Measurements from ENCODE around the gene NLGN1.
"Not testable (repeated sequence)": the region's sequence is repeated elsewhere in the genome, so short reads cannot be mapped to it uniquely, and the experiment has no call there.

The NLGN1 gene

DNA sequence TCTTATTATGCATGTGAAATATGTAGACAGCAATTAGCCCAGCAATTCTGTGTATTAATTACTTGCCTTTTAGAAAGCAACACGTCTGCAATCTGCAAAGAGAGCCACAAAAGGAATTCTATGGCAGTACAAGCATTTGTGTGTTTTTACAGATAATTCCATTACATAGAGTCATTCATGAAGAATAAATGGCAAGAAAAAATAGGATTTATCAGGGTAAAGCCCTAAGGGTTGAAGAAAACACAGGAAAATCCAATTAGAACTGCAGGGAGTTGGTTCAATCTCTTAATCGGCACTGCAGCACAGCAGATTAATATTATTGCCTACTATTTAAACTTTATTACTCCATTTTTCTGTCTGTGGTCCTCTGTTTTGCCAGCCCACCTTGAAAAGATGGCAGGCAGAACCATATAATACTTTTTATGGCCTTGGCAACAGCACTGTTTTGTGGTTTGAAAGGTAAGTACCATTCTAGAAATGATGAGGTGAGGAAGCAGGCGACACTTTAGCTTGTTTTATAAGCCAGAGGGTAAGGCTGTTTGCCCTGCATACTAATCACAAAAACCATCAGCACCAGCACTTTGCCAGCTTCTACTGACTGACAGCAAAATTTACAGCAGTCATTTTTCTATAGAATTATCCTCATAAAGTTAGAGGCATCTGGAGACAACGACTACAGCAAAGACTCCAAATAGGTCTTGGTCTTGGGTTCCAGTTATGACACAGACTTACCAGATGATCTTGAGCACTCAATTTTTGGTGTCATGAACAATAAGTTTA, 823.4 kb downstream of the NLGN1 start:
- DNase-seq (ENCODE audit: low read depth): no peak

DNA sequence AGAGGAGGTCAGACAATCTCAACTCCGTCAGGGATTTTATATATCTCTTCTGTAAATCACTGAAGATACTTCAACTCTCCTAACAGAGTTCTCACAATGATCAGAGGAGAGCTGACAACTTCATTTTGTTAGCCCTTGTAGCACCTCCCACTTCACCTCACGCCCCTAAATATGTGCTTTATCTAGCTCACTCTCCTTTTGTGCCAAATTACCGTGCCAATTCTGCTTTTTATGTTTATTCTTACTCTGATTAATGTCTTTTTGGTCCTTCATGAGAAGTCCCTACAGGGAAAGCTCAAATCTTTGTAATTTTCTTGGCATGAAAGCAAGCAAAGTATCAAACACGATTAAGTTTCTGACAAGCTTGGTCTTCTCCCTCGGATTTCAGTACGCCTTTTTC, 825.5 kb downstream of the NLGN1 start:
- DNase-seq (ENCODE audit: low read depth): no peak

DNA sequence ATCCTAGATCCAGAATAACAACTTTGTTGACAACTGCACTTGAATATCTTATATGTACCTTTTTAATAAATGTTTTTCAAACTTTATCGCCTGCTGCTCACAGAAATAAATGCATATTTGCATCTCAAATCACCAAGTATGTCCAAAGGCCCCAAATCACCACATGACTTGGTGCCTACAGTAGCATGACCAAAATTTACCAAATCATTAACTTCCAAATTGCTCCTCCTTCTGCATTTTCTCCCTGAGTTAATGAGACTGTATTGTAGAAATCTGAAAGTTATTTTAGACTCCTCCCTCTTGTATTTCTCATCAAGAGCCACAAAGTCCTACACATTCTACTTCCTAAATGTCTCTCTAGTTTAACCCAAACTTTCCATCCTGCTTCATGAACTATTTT, 826.1 kb downstream of the NLGN1 start:
- no peak for DNase-seq (ENCODE audit: low read depth)

DNA sequence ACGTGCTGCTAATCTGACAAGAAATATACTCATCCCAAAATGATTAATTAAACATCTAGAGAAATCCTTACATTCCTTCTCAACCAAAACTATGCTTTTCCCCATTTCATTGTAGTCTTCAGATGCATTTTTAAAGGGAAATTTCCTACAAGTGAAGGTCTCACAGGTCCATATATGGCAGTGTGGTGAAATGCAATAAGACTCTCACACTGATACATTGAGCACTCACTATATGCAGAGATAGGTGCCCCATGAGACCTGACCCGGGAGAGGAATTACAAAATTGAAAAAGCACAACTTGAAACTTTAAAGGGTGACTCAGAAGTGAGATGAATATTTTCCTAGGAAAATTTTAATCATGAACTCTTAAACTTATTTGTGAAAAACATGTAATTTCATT, 832.4 kb downstream of the NLGN1 start:
- no peak for DNase-seq (ENCODE audit: low read depth)

DNA sequence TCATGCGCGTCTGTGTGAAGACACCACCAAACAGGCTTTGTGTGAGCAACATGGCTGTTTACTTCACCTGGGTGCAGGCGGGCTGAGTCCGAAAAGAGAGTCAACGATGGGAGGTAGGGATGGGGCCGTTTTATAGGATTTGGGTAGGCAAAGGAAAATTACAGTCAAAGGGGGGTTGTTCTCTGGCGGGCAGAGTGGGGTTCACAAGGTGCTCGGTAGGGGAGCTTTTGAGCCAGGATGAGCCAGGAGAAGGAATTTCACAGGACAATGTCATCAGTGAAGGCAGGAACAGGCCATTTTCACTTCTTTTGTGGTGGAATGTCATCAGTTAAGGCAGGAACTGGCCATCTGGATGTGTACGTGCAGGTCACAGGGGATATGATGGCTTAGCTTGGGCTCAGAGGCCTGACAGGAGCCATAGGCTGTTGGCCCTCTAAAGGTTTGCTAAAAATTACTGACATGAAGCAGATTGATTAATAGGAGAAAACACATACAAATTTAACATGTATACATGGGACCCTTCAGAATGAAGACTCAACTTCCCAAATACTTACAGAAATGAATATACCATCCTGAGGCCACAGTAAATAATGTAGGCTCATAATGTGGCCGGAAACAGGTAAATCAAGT, 834.6 kb downstream of the NLGN1 start:
- DNase-seq (ENCODE audit: low read depth): not testable (repeated sequence)

DNA sequence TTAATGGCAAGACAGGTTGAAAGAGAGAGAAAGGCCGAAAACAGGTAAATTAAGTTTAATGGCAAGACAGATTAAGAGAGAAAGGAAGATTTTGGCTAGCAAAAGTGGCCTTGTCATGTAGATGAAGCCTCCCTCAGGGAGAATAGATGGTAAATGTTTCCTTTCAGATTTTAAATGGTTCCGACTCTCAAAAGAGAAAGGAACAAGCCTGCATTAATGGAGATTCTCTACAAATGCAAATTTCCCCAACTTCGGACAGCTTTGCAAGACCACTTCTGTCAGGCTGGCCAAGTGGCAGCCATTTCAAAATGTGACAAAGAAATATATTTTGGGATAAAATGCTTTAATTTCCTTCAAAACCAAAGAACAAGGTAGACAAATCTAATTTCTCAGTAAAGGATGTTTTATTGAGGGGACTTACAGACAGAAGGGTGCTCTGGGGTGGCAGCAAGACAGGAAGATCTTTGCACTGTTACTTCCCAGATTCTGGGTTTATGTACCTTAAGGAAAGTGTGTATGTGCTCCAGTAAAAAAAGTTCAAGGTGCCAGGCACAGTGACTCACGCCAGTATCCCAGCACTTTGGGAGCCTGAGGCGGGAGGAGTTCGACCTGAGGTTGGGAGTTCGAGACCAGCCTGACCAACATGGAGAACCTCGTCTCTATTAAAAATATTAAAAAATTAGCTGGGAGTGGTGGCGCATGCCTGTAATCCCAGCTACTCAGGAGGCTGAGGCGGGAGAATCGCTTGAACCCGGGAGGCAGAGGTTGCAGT, 835.3 kb downstream of the NLGN1 start:
- DNase-seq (ENCODE audit: low read depth): no peak

DNA sequence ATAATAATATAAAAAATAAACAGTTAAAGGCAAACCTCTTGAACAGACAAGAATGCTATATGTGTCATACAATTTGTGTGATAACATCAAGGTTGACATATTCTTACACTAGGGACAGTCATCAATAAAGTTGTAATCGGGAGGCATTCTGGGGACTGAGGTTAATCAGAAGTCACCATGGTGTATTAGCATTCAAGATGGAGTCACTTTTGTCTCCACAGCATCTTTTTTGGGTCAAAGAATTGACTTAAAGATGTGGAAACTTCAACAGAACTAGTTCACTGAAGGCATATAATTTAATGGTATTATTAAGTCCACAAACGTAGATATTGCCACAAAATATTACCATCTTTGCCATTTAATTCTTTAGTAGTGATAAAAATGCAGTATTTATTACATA, 836.0 kb downstream of the NLGN1 start:
- DNase-seq (ENCODE audit: low read depth): no peak

DNA sequence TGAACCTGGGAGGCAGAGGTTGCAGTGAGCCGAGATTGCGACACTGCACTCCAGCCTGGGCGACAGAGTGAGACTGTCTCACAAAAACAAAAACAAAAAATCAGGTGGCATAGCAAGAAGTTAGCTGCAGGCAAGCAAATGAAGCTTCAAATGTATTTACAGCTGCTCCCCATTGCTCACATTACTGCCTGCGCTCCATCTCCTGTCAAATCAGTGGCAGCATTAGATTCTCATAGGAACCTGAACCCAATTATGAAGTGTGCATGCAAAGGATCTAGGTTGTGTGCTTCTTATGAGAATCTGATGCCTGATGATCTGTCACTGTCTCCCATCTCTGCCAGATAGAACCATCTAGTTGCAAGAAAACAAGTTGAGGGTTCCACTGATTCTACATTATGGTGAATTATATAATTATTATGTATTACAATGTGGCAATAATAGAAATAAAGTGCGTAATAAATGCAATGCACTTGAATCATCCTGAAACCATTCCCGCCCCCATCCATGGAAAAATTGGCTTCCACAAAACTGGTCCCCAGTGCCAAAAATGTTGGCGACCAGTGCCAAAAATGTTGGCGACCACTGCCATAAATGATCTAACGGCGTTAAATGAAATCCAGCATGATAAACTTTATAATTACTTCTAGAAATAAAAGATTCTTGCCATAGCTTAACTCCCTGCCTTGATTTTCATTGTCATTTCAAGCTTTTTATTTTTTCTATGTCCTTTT, 844.9 kb downstream of the NLGN1 start:
- DNase-seq (ENCODE audit: low read depth): no peak

DNA sequence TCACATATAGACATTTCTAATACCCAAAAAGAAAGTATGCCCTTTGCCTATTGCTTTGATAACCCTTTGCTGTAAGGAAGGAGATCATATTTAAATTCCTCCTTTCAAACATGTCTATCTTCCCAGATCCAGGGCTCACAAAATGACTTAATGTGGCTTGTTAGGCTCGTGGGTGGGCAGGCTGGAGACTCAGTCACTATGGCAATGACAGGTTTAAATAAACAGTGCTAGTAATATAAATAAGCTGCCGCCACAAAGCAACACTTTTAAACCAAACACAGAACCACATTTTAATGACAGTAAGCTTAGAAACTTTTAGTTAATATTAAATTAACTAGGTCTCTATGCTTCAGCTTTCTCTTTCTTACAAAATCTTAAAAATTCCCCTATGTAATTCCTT, 845.6 kb downstream of the NLGN1 start:
- DNase-seq (ENCODE audit: low read depth): no peak

DNA sequence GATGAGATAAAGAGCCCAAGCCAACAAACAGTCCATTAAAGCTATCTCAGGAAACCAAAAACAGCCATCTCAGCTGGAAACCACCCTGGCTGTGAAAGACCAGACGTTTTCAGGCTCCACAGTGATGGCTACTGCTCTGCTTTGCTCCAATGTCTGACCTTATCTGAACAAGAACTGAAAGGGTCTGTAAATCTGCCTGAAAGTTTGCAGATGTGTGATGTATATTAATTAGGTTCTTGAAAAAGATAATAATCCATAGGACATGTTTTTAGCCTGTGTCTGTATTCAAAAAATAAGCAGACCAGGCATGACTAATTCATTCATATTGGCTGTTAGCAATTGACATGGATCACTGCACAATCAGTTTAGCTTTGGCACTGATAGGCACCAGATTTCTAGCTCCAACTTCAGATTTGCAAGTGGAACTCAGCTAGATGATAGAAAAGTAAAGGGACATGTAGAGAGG, 850.2 kb downstream of the NLGN1 start:
- no peak for DNase-seq (ENCODE audit: low read depth)

DNA sequence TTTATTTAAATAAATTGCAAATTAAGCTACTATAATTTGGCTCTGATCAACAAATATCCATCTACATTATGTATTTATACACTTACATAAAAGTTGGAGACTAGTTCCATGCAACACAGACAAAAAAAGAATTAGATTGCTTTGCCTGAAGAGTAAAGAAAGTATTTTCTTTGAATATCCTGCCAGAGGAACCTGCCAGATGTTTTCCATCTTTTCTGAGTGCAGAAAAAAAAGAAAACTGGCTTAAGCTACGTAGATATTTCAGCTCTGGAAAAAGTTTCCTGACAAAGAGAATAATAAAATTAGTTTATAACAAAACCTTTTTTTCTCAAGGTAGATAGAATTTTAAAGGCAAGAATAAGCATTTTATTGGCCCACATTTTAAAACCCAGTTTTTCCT, 854.1 kb downstream of the NLGN1 start:
- no peak for DNase-seq (ENCODE audit: low read depth)

DNA sequence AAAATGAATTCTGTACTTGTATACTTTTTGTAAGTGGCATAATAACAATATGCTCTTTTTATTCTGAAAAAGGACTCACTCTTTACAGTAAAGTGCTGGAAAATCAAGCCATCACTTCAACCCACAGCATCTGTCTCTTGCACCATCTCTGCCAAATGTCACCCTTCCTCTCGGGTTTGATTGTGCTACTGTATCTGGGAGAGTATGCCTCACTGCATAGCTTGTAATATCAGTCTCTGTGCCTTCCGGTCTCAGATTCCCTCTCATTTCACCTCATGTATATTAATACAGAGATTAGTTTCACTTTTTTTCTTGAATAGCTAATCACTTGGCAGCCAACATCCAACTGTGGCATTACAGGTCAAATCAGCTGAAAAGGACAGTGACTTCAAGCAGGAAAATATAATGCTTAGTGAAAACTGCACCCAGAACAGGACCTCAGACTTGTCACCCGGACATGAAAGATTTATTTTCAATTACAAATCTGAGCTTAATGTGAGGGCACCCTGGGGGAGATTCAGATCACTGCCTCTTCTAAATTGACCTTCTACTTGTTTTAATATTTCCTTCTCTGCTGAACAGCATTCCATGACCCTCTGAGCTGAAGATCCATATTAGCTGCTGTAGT, 855.8 kb downstream of the NLGN1 start:
- DNase-seq (ENCODE audit: low read depth): no peak

DNA sequence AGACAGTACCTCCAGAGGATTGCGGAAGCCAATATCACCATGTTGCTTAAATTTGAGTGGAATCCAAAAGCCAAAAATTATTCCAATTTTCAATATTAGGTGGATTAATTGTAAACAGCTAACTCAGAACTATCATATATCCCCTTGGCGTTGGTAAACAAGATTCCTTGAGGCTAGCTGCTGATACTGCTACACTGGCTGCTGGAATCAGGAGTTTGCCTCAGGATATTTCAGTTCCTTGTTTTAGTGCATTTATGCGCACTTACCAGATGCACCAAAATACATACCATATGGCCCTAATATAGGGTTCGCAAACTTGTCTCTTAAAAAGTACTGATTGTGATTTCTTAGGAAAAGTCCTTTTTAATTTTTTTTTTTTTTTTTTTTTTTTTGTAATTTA, 856.4 kb downstream of the NLGN1 start:
- no peak for DNase-seq (ENCODE audit: low read depth)

DNA sequence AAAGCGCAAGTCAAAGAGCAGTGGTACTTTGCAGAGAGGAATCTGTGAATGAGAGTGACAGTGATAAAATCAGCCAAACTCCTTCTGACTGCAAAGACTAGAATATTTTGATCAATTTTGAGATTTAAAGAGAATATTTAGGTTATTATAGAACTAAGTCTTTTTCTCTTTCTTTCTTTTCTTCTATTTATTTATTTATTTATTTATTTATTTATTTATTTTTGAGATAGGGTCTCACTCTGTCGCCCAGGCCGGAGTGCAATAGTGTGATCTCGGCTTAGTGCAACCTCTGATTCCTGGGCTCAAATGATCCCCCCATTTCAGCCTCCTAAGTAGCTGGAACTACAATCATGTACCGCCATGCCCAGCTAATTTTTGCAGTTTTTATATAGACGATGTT, 857.9 kb downstream of the NLGN1 start:
- no peak for DNase-seq (ENCODE audit: low read depth)

DNA sequence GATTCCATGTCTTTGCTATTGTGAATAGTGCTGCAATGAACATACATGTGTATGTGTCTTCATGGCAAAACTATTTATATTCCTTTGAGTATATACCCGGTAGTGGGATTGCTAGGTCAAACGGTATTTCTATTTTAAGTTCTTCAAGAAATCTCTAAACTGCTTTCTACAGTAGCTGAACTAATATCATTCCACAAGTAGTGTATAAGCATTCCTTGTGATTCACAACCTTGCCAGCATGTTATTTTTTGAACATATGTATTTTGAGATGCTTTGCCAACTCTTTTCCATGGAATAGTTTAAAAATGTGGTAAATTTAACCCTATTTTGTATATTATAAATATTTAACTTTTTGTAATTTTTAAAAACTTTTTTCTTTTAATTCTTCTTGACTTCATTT, 868.9 kb downstream of the NLGN1 start:
- DNase-seq (ENCODE audit: low read depth): no peak

DNA sequence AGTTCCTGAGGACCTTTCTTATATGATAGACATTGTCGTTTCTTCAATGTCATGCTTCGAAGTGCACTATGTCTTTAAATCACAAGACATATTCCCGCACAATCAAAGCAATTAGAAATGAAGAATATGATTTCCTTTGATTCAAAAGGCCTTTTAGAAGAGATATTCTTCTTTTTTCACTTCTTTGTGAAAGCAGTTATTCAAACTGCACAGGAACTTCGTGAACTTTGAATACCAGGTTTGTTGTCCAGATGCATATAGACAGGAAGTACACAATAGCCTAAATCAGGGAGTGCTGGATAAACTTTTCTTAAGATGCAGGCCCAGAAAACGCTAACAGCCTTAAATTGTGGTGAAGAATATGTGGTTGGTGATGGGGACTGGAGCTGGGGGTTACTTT, 870.5 kb downstream of the NLGN1 start:
- DNase-seq (ENCODE audit: low read depth): no peak

DNA sequence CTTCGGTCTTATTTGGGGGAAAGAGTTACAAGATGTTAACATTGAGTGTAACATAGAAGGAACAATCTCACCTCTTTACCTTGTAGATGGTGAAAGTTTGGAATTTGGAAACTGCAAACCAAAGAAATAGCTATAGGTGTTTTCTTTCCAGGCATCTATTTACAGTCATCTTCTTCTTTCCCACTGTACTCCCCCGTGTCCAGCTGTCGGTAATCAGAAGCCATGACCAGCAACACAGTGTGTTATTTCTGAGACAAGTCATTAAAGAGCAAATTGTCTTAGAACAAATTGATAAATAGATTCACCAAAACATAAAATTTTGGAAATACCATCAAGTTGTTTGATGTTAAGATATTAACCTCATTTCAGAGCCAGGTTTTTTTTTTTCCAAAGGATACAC, 871.0 kb downstream of the NLGN1 start:
- no peak for DNase-seq (ENCODE audit: low read depth)

DNA sequence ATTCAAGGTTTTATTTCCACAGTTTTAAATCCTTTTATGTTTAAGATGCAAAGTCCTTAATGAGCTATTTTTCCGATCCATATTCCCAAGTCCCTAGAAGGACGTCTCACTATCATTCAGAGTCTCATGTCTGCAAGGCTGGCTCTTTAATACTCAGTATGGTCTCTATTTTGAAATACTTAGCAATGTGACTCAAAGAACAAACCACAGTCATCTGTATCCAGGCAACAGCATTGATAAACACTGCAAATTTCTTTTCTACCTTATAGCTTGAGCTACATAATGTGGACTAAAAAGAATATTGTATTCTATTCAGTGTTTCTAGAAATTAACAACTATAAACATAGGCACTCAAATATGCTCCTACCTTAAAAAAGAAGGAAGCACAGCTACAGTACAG, 873.3 kb downstream of the NLGN1 start:
- no peak for DNase-seq (ENCODE audit: low read depth)

DNA sequence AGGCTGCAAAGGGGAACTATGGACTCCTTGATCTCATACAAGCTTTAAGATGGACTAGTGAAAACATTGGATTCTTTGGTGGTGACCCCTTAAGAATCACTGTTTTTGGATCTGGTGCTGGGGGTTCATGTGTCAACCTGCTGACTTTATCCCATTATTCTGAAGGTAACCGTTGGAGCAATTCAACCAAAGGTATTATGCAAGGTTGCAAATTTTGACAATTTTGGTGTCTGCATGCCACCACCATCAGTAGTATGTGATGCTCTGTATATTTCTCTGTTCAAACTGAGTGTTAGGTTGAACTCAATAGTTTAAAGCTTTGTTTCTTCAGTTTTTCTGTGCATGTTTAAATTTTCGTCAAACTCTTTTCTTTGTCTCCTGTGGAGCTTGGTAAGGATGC, 877.8 kb downstream of the NLGN1 start:
- no peak for DNase-seq (ENCODE audit: low read depth)

DNA sequence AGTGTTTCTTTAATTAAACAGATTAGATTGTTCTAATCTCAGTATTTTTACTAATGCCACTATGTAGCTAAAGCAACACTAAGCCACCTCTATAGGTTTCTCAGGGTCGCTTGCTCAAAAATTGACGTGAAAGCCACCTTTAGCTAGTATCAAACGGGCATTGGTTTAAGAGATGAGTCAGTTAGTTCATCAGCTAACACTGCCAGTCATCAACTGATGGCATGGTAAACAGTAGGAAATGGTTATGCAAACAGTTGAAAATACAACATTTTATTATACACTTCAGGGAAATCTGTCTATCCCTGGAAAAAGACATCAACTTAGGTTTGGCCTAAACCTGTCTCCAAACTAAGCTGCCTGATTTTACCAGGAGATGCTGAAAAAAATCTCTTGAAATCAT, 879.3 kb downstream of the NLGN1 start:
- DNase-seq (ENCODE audit: low read depth): no peak

DNA sequence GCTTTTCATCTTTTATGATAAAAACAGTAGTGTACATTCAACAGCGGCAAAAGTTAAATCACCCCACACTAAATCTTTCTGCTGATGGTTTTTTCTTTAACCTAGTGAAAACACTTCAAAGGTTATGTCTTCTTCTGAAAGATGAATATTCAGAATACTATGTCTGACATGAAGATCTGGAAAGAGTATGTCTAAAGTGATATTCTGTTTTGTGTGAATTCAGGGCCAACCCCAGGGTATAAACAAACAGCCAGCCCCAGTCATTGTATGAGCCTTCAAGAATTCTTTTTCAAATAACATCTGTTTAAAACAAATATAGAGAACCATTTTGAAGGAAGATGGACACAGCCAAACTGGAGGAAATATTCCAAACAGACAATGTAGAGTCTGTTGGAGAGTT, 880.5 kb downstream of the NLGN1 start:
- DNase-seq (ENCODE audit: low read depth): no peak

DNA sequence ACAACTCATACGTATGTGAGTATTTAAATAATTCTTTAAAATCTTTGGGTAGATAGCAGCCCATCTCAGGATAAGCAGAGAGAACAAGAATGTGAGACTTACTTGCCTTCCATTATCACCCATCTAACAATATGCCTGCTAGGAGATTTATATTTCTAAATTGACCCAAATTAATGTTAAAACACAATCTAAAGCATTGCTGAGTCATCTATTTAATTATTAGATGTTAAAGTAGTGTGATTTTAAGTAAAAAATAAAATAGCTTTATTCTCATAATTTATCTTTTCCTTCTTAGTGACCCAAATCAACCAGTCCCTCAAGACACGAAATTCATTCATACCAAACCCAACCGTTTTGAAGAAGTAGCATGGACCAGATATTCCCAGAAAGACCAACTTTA, 882.6 kb downstream of the NLGN1 start:
- DNase-seq (ENCODE audit: low read depth): no peak

All from activated T-helper 1 cell treated with Interleukin-2 at 50 U/mL for 16 hours (primary cell).